ENCODE data around the gene TNRC6C. TPM values are rescaled to one million over a fixed set of nuclear protein-coding genes. Genes with fewer than 3 reads are reported as not detected.

Gene TNRC6C, protein sequence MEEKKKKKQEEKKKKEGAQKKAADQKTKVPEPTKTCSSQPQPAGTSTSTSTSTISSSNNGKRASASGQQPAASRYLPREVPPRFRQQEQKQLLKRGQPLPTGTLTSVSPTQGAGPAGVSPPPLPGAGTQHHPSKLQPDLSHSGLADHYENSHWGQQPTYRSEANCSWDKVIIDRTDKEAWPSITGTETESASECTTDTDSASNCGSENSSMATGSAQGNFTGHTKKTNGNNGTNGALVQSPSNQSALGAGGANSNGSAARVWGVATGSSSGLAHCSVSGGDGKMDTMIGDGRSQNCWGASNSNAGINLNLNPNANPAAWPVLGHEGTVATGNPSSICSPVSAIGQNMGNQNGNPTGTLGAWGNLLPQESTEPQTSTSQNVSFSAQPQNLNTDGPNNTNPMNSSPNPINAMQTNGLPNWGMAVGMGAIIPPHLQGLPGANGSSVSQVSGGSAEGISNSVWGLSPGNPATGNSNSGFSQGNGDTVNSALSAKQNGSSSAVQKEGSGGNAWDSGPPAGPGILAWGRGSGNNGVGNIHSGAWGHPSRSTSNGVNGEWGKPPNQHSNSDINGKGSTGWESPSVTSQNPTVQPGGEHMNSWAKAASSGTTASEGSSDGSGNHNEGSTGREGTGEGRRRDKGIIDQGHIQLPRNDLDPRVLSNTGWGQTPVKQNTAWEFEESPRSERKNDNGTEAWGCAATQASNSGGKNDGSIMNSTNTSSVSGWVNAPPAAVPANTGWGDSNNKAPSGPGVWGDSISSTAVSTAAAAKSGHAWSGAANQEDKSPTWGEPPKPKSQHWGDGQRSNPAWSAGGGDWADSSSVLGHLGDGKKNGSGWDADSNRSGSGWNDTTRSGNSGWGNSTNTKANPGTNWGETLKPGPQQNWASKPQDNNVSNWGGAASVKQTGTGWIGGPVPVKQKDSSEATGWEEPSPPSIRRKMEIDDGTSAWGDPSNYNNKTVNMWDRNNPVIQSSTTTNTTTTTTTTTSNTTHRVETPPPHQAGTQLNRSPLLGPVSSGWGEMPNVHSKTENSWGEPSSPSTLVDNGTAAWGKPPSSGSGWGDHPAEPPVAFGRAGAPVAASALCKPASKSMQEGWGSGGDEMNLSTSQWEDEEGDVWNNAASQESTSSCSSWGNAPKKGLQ (N-terminal part only)
- total RNA-seq = 8.3 and 10.1 TPM in 2 replicates

DNA sequence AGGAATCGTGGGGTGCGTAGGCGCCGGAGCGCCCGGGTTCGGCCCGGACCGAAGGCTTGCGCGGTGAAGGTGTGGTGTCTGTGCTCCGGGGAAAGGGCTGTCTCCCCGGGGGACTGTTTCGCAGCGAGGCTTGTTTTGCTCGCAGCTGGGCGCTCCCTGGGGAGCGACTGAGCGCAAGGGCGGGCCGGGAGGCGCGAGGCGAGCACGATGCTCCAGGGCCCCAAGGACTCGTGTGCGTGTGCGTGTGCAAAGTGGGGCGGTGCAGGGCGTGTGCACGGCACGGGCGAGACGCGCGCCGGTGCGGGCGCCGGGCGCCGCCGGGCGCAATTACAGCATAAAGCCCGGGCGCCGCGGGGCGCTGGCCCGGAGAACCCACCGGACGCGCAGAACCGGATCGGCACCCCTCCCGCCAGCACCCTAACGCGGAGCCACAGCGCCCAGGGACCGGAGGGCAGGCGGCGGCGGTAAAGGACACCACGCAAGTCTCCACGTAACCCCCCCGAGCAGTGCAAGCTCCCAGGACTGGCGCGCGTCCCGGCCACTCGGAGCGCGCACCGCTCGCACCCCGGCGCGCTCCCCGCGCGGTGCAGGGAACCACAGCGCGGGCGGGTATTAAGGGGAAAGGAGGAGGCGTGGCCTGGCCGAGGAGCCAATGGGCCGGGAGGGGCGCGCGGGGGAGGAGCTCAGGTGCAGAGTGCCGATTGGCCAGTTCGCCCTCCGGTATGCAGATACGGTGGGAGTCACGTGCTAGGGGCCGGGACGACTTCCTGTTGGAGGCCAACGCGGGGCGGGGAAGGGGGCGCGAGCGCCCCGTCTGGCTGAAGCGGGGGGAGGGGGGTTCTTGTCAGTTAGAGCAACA, at the start of gene TNRC6C:
Gene TNRC6C, plus strand, starts transcription at position 847 of the 859 bp plus-strand sequence. CDS start 45,504 bp downstream, outside the sequence.

GRCh38 chr17:78128551-78129350, 170.2 kb downstream of the TNRC6C start, which contains the start of gene TMC6:
TMC6 (minus strand) TSS chr17:78128755; CDS start chr17:78126832, 1,923 bp downstream.

DNA sequence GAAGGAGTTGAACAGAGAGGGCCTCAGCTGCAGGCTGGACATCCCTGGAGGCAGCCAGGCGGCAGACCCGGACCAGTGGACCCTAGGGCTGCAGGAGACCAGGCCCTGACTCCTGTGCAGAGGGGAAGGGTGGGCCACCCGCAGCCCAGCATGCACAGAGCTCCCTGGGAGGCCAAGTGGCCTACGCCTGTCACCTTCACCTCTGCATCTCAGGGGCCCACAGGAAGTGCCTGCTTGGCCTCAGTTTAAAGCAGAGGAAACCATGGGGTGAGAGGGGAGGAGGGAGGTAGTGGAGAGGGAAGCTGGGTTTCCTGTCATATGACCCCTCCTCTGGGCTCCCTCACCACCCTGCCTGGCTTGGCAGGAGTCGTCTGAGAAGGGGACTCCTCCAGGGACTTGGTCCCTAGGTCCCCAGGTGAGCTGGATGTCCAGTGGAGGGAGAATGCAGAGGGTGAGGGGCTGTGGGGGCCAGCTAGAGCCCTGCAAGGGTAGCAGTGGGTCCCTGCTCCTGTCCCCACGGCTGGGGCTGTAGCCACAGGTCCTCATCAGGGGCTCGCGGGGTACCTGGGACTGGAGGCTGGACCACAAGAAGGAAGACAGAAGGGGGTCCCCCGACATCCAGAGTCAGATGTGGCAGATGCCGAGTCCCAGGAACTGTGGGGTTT, 172.1 kb downstream of the TNRC6C start, which contains the start of gene TMC8:
Gene TMC8, plus strand, starts transcription at position 335 of the 665 bp plus-strand sequence. CDS start 818 bp downstream, outside the sequence.

Other genes starting within 250 kb of the TNRC6C start
- 1.2 and 1.8 TPM in 2 replicates for gene TMC6, start 170.1 kb downstream of the TNRC6C start, total RNA-seq
- not detected in 2 replicates for gene TMC8, start 172.1 kb downstream of the TNRC6C start, total RNA-seq
- gene C17orf99, start 187.7 kb downstream of the TNRC6C start, total RNA-seq = not detected in 2 replicates
- 16.6 and 18.4 TPM in 2 replicates for gene SYNGR2, start 209.9 kb downstream of the TNRC6C start, total RNA-seq
- gene TK1, start 228.3 kb downstream of the TNRC6C start, total RNA-seq = 104 and 136 TPM in 2 replicates
- 30.2 and 48.4 TPM in 2 replicates for gene AFMID, start 228.7 kb downstream of the TNRC6C start, total RNA-seq

Data from aortic smooth muscle cell (primary cell).